CD4-positive, alpha-beta T cell (primary cell): ENCODE data around the gene FRRS1L. TPM values are rescaled to one million over a fixed set of nuclear protein-coding genes. Genes with fewer than 3 reads are reported as not detected.

Experiments
- ATAC-seq: fragments of 200-7000 bp; cut with Tn5 transposase; one replicate; pipeline ENCODE4 v1.10.0; 2022; ENCODE audit warnings: mild to moderate bottlenecking; ENCODE audit not compliant: poor library complexity
- CTCF ChIA-PET: fragments of 350-600 bp; sonication (Branson Sonifier 250); formaldehyde crosslinking; loops from one replicate; lab custom pipeline; 2021; ENCODE audit warnings: antibody characterized with exemption, inconsistent platforms; lab: Charles Lee
- POLR2A ChIA-PET: fragments of 350-600 bp; sonication (Branson Sonifier 250); formaldehyde crosslinking; loops from one replicate; lab custom pipeline; 2021; ENCODE audit warnings: antibody characterized with exemption, inconsistent platforms; lab: Charles Lee
- DNase-seq, 14 experiments: peaks; one replicate each; pipeline ENCODE4 v3.0.0-alpha.2; 2013 to 2020; ENCODE audit warnings: mixed read lengths in 2 of 14
- H3K27ac ChIP-seq, 2 donors: one replicate each; pipeline versions ENCODE4 v1.5.1 to v1.7.0; 2013; ENCODE audit warnings: low read length in 2 of 2, low read depth in 1 of 2, mild to moderate bottlenecking in 1 of 2
- H3K27me3 ChIP-seq, 2 experiments: 1 replicate in 1 of 2; 2 replicates in 1 of 2; pipeline versions ENCODE4 v1.6.1 to v1.7.0; 2013; ENCODE audit warnings: low read length in 2 of 2, control low read depth in 1 of 2, mild to moderate bottlenecking in 1 of 2, moderate library complexity in 1 of 2; ENCODE audit not compliant: insufficient read depth in 2 of 2, control insufficient read depth in 1 of 2
- H3K36me3 ChIP-seq: one replicate; pipeline ENCODE4 v1.6.1; 2013; ENCODE audit warnings: low read length, control low read depth; ENCODE audit not compliant: insufficient read depth
- H3K4me1 ChIP-seq: one replicate; pipeline ENCODE4 v1.6.1; 2013; ENCODE audit warnings: low read length, control low read depth; ENCODE audit not compliant: insufficient read depth
- H3K4me3 ChIP-seq: one replicate; pipeline ENCODE4 v1.5.1; 2013; ENCODE audit warnings: mild to moderate bottlenecking, low read length, moderate library complexity
- H3K9me3 ChIP-seq, 2 experiments: 1 replicate in 1 of 2; 2 replicates in 1 of 2; pipeline versions ENCODE4 v1.6.1 to v1.7.0; 2013; ENCODE audit warnings: low read length in 2 of 2, mild to moderate bottlenecking in 2 of 2, control low read depth in 1 of 2, moderate library complexity in 1 of 2; ENCODE audit not compliant: control insufficient read depth in 1 of 2, insufficient read depth in 1 of 2
- H3K27ac Mint-ChIP-seq: one replicate; pipeline ENCODE4 v1.8.0; 2020; ENCODE audit warnings: mixed read lengths
- H3K27me3 Mint-ChIP-seq: one replicate; pipeline ENCODE4 v1.8.0; 2021; ENCODE audit warnings: mixed read lengths
- H3K36me3 Mint-ChIP-seq: one replicate; pipeline ENCODE4 v1.8.0; 2021; ENCODE audit warnings: low read depth, mixed read lengths
- H3K4me1 Mint-ChIP-seq: one replicate; pipeline ENCODE4 v1.8.0; 2021; ENCODE audit warnings: low read depth, mixed read lengths
- H3K4me3 Mint-ChIP-seq: one replicate; pipeline ENCODE4 v1.8.0; 2020; ENCODE audit warnings: mild to moderate bottlenecking, mixed read lengths
- H3K9me3 Mint-ChIP-seq: one replicate; pipeline ENCODE4 v1.8.0; 2020; ENCODE audit warnings: mixed read lengths
- CTCF ChIP-seq: fragments of 200-600 bp; IDR thresholded peaks from one replicate; pipeline ENCODE4 v1.8.0; 2022; ENCODE audit warnings: antibody characterized with exemption, mild to moderate bottlenecking
- intact Hi-C, 2 experiments: fragments of 100-400 bp; cut with DNase I in 1 of 2; cut with micrococcal nuclease in 1 of 2; formaldehyde crosslinking; loops; one replicate each; pipeline versions ENCODE4 v1.15.1 to v1.9.0; 2023 to 2025; cut with DNase I, micrococcal nuclease
- total RNA-seq, 174 experiments: library from RNA in 2 of 174; stranded (reverse) in 2 of 174; gene quantifications; one replicate each; pipeline ENCODE4 v1.2.3 and lab custom pipeline; 2021 to 2026

The FRRS1L gene
- total RNA-seq, 2 experiments from 2014 or later = not detected

- TF ChIP-seq CTCF = no peak
- H3K4me1 ChIP-seq = no peaks in the 10 kb centered on the region
- no peak overlapping the region for H3K4me3 ChIP-seq
- POLR2A ChIA-PET = no interaction called here
- Mint-ChIP-seq H3K9me3 (no peaks in the 10 kb centered on the region), H3K4me1 (no peaks in the 10 kb centered on the region), H3K27me3 (peaks cover 19% of the 10 kb centered on the region), H3K27ac (no peak overlapping the region), H3K4me3 (no peak overlapping the region), H3K36me3 (no peaks in the 10 kb centered on the region)
- DNase-seq (no peak), ATAC-seq (no peak)
- no peak overlapping the region for H3K27ac ChIP-seq
- CTCF ChIA-PET = no interaction called here
- intact Hi-C loops = no loop called here
- peaks cover 3 to 5% of the 10 kb centered on the region in 2 experiments for H3K27me3 ChIP-seq
- no peaks in the 10 kb centered on the region for H3K9me3 ChIP-seq
- H3K36me3 ChIP-seq = no peaks in the 10 kb centered on the region
Measured at GRCh38 chr9:109203761-109204360, 36.8 kb upstream of the FRRS1L start.

- H3K27ac Mint-ChIP-seq = no peak overlapping the region
- no peaks in the 10 kb centered on the region for H3K36me3 Mint-ChIP-seq
- no peak for TF ChIP-seq CTCF
- Histone ChIP-seq H3K9me3 (no peaks in the 10 kb centered on the region), H3K27ac (no peak overlapping the region), H3K4me3 (no peak overlapping the region), H3K36me3 (no peaks in the 10 kb centered on the region), H3K4me1 (no peaks in the 10 kb centered on the region), H3K27me3 (peaks cover 0 to 6% of the 10 kb centered on the region in 2 experiments)
- ChIA-PET CTCF (no interaction called here), POLR2A (no interaction called here)
- H3K27me3 Mint-ChIP-seq = peaks cover 11% of the 10 kb centered on the region
- no peaks in the 10 kb centered on the region for H3K9me3 Mint-ChIP-seq
- DNase-seq = no peak
- no peak for ATAC-seq
- H3K4me3 Mint-ChIP-seq = no peak overlapping the region
- intact Hi-C loops = loop anchor here in 1 of 2 experiments (5.0 kb wide), 2 partner anchors 292 to 312 kb away; no protein-coding TSS in a partner anchor
- no peaks in the 10 kb centered on the region for H3K4me1 Mint-ChIP-seq
Measured at GRCh38 chr9:109199676-109200075, 32.6 kb upstream of the FRRS1L start.

- no peak for ATAC-seq
- H3K4me3 Mint-ChIP-seq = no peak overlapping the region
- CTCF ChIA-PET = no interaction called here
Measured at GRCh38 chr9:109198736-109199382, 31.8 kb upstream of the FRRS1L start.

More at GRCh38 chr9:109198736-109199382, 31.8 kb upstream of the FRRS1L start:
- POLR2A ChIA-PET = no interaction called here
- Histone ChIP-seq H3K27ac (no peak overlapping the region), H3K4me1 (no peaks in the 10 kb centered on the region), H3K36me3 (no peaks in the 10 kb centered on the region), H3K4me3 (no peak overlapping the region), H3K9me3 (no peaks in the 10 kb centered on the region), H3K27me3 (peaks cover 0 to 6% of the 10 kb centered on the region in 2 experiments)
- intact Hi-C loops = loop anchor here in 1 of 2 experiments (5.0 kb wide), 2 partner anchors 292 to 312 kb away; no protein-coding TSS in a partner anchor
- peak; percentile 31 for TF ChIP-seq CTCF
- Mint-ChIP-seq H3K4me1 (no peaks in the 10 kb centered on the region), H3K27me3 (peaks cover 11% of the 10 kb centered on the region), H3K27ac (no peak overlapping the region), H3K36me3 (no peaks in the 10 kb centered on the region), H3K9me3 (no peaks in the 10 kb centered on the region)
- DNase-seq = peak in 4 of 14 experiments; percentile 6 to 35 (median 20)
